T47D (cell line): ENCODE results near the gene ACTR8.
A peak's percentile ranks its signal among the peaks of the same experiment; 100 is the strongest.
"Not testable (repeated sequence)": the region's sequence is repeated elsewhere in the genome, so short reads cannot be mapped to it uniquely, and the experiment has no call there.

Source experiments
- DNase-seq, 2 experiments: peaks; one replicate each; pipeline versions ENCODE4 v3.0.0 to v3.0.0-alpha.2; 2011 to 2012; ENCODE audit warnings: low read depth in 1 of 2, low spot score in 1 of 2
- JUND ChIP-seq: IDR thresholded peaks from 2 replicates; pipeline ENCODE4 v1.6.1; 2012; ENCODE audit warnings: low read depth
- in situ Hi-C: cut with HindIII; loops from 2 replicates; pipeline ENCODE4 v1.10.0; 2016; ENCODE audit warnings: low sequenced_read_pairs, low pct_unique_long_range_greater_than_20kb

ACTR8 gene

DNA sequence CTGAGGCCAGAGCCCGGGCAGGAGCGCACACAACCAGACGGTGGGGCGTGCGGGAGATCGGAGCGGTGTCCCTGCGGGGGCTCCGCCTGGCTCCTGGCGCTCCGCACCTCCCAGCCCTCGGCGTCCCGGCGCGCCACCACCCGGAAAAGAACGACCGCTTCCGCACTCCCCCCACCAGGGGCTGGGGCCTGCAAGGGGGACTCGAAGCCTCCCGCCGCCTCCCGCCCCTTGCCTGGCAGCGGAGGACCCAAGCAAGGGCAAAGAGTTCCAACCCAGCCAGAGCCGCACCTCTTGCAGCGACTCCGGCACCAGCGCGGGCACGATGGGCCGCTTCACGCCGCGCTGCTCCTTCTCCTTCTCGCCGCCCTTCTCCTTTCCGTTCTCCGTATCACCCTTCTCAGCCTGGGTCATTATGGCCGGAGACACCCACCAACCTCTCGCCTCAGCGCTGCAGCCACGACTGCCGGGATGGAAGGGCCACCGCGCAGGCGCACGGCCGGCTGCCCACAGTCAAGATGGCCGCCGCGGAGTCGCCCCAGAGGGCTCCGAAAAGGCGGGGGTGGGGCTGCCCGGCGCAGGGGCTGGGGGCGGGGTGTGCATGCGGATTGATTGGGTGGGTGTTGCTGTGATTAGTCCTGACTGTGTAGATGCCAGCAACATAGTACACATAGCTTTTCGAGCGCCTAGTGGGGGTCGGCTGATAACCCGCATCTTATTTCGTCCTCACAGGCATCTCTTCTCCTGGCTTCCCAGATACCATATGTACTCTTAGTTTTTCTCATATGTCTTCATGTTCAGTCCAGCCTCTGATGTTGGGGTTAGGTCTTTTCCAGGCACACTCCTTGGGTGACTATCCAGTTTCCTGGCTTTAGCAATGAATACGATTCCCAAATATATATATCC is at the start of gene ACTR8:
Gene ACTR8, minus strand, starts transcription at position 462 of the 903 bp plus-strand sequence. Its CDS starts 51 bp downstream, at position 411.
- DNase-seq = peak; percentile 64 to 68
- in situ Hi-C loops = no loop called here
- no peak for TF ChIP-seq JUND

DNA sequence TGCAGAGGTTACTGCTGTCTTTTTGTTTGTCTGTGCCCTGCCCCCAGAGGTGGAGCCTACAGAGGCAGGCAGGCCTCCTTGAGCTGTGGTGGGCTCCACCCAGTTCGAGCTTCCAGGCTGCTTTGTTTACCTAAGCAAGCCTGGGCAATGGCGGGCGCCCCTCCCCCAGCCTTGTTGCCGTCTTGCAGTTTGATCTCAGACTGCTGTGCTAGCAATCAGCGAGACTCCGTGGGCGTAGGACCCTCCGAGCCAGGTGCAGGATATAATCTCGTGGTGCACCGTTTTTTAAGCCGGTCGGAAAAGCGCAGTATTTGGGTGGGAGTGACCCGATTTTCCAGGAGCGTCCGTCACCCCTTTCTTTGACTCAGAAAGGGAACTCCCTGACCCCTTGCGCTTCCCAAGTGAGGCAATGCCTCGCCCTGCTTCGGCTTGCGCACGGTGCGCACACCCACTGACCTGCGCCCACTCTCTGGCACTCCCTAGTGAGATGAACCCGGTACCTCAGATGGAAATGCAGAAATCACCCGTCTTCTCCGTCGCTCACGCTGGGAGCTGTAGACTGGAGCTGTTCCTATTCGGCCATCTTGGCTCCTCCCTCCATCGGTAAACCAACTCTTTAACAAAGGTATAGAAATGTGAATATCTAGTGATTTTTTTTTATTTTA is 45.4 kb upstream of the ACTR8 start:
- in situ Hi-C loops = not testable (repeated sequence)

DNA sequence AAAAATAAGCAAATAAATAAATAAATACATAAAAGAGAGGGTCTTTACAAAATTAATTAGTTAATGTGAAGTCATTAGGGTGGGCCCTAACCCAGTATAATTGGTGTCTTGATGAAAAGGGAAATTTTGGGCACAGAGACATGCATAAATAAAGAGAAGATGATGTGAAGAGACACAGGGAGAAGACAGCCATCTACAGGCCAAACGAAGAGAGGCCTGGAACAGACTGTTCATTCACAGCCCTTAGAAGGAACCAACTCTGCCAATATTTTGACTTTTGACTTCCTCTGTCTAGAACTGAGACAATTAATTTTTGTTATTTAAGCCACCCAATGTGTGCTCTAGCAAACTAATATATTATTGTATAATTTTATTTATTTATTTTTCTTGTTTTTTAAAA is 39.3 kb upstream of the ACTR8 start:
- DNase-seq = peak; percentile 9 to 44
- in situ Hi-C loops = no loop called here
- TF ChIP-seq JUND = no peak

More for the DNA sequence above, 45.4 kb upstream of the ACTR8 start:
- DNase-seq = not testable (repeated sequence)

DNA sequence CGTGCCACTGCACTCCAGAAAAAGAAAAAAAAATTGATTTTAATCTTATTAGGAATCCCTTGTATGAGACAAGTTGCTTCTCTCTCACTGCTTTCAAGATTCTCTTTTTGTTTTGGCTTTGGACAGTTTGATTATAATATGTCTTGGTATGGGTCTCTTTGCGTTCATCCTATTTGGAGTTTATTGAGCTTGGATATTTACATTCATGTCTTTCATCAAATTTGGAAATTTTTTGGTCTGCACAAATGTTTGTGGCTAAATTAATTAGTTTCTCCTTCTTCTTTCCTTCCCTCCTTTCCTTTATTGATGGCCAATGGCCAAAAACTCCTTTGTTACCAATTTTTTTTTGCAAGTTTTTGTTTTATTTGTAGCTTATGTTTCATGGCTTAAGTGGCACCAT is 37.8 kb upstream of the ACTR8 start:
- in situ Hi-C loops = no loop called here
- no peak for DNase-seq
- no peak for TF ChIP-seq JUND

DNA sequence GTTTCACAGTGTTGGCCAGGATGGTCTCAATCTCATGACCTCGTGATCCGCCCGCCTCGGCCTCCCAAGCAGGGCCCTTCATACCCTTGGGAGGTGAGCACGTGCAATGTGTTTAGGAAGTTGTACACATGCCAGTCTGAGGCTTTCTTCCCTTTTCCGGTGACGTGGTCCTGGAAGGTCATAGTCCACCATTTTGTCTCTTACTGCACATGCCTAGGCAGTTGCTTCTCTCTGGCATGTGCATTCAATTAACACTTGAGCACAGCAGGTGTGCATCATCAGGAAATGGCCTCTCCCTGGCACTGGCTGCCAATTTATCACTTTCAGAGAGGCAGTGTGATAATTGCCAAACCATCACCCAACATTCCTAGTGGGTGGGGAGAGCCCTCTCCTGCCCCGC is 31.4 kb upstream of the ACTR8 start:
- no peak for TF ChIP-seq JUND
- in situ Hi-C loops = no loop called here
- no peak for DNase-seq

- in situ Hi-C loops = no loop called here
- no peak for TF ChIP-seq JUND
- DNase-seq = peak in 1 of 2 experiments; percentile 19
These were observed 20.8 kb upstream of the ACTR8 start for GRCh38 chr3:53902711-53903110.

DNA sequence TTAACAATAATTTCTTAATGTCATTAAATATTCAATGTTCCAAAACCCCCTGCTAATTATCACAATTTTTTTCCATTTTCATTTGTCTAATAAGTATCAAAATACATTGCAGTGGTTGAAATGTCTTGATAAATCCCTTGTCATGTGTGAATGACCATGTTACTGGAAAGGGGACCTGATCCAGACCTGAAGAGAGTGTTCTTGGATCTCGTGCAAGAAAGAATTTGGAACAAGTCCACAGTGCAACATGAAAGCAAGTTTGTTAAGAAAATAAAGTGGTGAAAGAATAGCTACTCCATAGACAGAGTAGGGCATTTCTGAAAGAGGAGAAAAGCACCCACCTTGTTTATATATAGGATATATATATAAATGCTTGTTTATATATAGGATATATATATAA is 20.1 kb upstream of the ACTR8 start:
- in situ Hi-C loops = no loop called here
- no peak for TF ChIP-seq JUND
- no peak for DNase-seq

GRCh38 chr3:53900666-53901331 is 18.8 kb upstream of the ACTR8 start:
- DNase-seq = no peak
- TF ChIP-seq JUND = no peak
- in situ Hi-C loops = no loop called here

- TF ChIP-seq JUND = no peak
- in situ Hi-C loops = no loop called here
- no peak for DNase-seq
These were observed 17.8 kb upstream of the ACTR8 start for GRCh38 chr3:53899750-53900149.

DNA sequence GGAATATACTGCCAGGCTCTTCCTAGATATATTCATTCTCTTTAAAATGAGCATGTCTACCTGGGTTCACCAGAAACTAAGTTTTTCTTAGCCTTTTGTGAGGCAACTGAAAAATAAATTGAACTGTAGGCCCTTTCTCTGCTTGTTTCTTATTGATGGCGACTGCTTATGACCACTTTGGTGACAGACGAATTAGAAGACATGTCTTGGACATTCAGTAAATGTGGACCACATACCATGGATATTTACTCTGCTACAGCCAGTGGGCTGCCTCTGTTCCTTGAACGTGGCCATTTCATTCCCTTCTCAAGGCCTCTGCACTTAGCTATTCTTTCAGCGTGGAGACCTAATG is 10.3 kb upstream of the ACTR8 start:
- in situ Hi-C loops = no loop called here
- TF ChIP-seq JUND = no peak
- DNase-seq = no peak

- in situ Hi-C loops = no loop called here
- TF ChIP-seq JUND = no peak
- peak; percentile 73 to 98 for DNase-seq
These were observed 9.7 kb upstream of the ACTR8 start, which contains the start of gene SELENOK for GRCh38 chr3:53891497-53892285. TSS of gene SELENOK (minus strand) at chr3:53891859.

DNA sequence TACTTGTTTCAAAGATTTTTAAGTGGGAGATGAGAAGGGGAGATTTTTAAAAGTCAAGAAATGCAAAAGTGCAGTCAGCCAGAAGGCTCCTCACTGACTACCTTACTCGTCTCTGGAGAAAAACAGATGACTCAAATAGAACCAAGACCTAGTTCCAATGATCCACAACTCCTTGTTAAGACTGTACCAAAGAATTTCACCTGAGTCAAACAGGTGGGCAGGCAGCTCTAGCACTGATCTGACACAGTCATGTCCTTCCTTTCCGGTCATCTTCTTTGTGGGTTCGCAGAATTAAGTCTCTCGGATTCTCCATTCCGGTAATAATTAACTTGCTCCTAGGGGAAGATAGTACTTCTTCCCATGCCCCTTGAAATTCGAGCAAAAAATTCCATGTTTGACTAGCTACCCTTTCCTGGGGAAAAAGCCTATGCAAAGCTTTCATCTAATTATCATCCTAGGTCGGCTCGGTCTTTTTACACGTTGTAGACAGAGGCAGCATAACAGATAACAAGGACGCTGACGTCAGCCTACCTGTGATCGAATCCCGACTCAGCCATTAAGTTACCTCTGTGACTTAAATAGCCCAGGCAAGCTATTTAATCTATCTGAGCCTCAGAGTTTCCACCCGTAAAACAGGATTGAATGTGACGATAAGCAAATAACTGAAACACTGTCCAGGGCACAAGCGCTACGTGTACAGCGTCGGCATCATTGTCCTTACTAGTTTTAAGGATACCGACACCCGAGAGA is 8.9 kb upstream of the ACTR8 start:
- in situ Hi-C loops = no loop called here

More for the DNA sequence above, 8.9 kb upstream of the ACTR8 start:
- no peak for TF ChIP-seq JUND
- DNase-seq = no peak
